ENCODE results near the gene SMIM13. TPM values are rescaled to one million over a fixed set of nuclear protein-coding genes. Genes with fewer than 3 reads are reported as not detected.
"Not testable (repeated sequence)": the region's sequence is repeated elsewhere in the genome, so short reads cannot be mapped to it uniquely, and the experiment has no call there.

The SMIM13 gene
- total RNA-seq, 3 donors from 2014 or later (not counting 1 experiment from before 2014, with no cell fraction given) = 5.3 to 10.3 (median 9.8) TPM

DNA sequence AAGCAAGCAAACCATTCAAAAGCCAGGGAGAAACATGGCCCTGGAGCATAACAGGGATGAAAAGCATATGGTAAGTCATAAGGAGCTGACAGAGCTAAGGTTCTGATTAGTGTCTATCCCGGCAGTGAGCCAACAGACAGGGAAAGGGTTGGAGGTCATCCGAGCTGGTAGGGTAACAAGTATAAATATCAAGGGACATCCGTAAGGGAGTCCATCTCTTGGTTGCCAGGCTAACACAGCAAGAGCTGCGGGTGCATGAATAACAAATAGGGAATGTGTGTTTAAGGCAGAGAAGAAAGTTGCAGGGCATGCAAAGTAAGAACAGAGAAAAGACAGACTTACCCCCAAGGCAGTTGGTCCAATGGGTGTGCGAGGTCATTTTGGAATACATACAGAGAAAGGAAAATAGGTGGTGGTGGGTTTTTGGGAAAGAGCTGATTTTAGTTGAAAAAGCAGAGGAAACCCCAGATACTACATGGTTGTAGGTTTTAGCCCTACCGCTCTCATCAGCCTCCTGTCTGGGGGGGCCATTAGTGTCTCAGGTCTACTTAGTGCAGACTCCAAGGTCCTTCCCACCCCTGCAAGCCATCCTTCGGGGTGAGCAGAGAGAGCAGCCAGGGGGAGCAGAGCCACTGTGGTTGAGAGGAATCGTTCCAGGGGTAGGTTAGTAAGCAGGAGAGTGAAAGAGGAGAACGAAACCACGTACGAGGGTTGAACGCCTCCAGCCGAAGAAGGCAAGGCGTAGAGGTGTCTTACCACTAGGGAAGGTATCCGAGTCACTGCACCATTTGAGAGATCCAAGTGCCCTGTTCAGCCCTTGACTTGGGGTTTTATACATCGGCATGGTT, 17.5 kb downstream of the SMIM13 start, which contains the start of gene ERVFRD-1:
TSS of gene ERVFRD-1 (minus strand) at position 805 of the 848 bp plus-strand sequence. CDS start 6,415 bp downstream, outside the sequence.
- intact Hi-C loops (cut with micrococcal nuclease) = no loop called here
- Histone ChIP-seq H3K27ac (ENCODE audit: low read length) (no peak within 1 kb of the TSS), H3K9me3 (ENCODE audit: control insufficient read depth, insufficient read depth, low read length) (no peaks in the 10 kb centered on the region), H3K4me1 (ENCODE audit: control insufficient read depth, insufficient read depth, low read length) (peaks cover 10% of the 10 kb centered on the region), H3K36me3 (ENCODE audit: control insufficient read depth, insufficient read depth, low read length) (no peaks in the 10 kb centered on the region), H3K27me3 (ENCODE audit: control insufficient read depth, insufficient read depth, low read length) (no peaks in the 10 kb centered on the region), H3K4me3 (ENCODE audit: low read length) (no peak within 1 kb of the TSS)
- 86% methylated on average over 16 of the region's 16 CpGs for WGBS (ENCODE audit: insufficient coverage)
- Mint-ChIP-seq H3K4me1 (peaks cover 31 to 44% of the 10 kb centered on the region in 2 donors), H3K9me3 (no peaks in the 10 kb centered on the region), H3K27ac (peak within 1 kb of the TSS in 1 of 2 donors; percentile 56), H3K36me3 (no peaks in the 10 kb centered on the region), H3K4me3 (no peak within 1 kb of the TSS), H3K27me3 (ENCODE audit: low read depth in 2 of 2) (no peaks in the 10 kb centered on the region)
- TF ChIP-seq, protein P1, sequence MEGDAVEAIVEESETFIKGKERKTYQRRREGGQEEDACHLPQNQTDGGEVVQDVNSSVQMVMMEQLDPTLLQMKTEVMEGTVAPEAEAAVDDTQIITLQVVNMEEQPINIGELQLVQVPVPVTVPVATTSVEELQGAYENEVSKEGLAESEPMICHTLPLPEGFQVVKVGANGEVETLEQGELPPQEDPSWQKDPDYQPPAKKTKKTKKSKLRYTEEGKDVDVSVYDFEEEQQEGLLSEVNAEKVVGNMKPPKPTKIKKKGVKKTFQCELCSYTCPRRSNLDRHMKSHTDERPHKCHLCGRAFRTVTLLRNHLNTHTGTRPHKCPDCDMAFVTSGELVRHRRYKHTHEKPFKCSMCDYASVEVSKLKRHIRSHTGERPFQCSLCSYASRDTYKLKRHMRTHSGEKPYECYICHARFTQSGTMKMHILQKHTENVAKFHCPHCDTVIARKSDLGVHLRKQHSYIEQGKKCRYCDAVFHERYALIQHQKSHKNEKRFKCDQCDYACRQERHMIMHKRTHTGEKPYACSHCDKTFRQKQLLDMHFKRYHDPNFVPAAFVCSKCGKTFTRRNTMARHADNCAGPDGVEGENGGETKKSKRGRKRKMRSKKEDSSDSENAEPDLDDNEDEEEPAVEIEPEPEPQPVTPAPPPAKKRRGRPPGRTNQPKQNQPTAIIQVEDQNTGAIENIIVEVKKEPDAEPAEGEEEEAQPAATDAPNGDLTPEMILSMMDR (IDR thresholded peaks at IDR 0.05) = no peak
- DNase-seq (no peak), ATAC-seq (peak in 1 of 3 donors; percentile 17)

- TF ChIP-seq, protein P1 (IDR thresholded peaks at IDR 0.05) = no peak
- Mint-ChIP-seq H3K4me3 (no peak overlapping the region), H3K27ac (peak overlapping the region in 1 of 2 donors; percentile 56), H3K36me3 (no peaks in the 10 kb centered on the region), H3K4me1 (peaks cover 30 to 36% of the 10 kb centered on the region in 2 donors), H3K27me3 (ENCODE audit: low read depth in 2 of 2) (no peaks in the 10 kb centered on the region), H3K9me3 (no peaks in the 10 kb centered on the region)
- 50% methylated on average over 9 of the region's 9 CpGs for WGBS (ENCODE audit: insufficient coverage)
- H3K4me3 ChIP-seq (ENCODE audit: low read length) = no peak overlapping the region
- intact Hi-C loops (cut with micrococcal nuclease) = no loop called here
- H3K9me3 ChIP-seq (ENCODE audit: control insufficient read depth, insufficient read depth, low read length) = no peaks in the 10 kb centered on the region
- H3K4me1 ChIP-seq (ENCODE audit: control insufficient read depth, insufficient read depth, low read length) = peaks cover 10% of the 10 kb centered on the region
- no peak for ATAC-seq
- H3K27ac ChIP-seq (ENCODE audit: low read length) = no peak overlapping the region
- peak in 1 of 2 donors; percentile 20 for DNase-seq
- no peaks in the 10 kb centered on the region for H3K27me3 ChIP-seq (ENCODE audit: control insufficient read depth, insufficient read depth, low read length)
- no peaks in the 10 kb centered on the region for H3K36me3 ChIP-seq (ENCODE audit: control insufficient read depth, insufficient read depth, low read length)
Observed at GRCh38 chr6:11111769-11112437, 18.3 kb downstream of the SMIM13 start.

DNA sequence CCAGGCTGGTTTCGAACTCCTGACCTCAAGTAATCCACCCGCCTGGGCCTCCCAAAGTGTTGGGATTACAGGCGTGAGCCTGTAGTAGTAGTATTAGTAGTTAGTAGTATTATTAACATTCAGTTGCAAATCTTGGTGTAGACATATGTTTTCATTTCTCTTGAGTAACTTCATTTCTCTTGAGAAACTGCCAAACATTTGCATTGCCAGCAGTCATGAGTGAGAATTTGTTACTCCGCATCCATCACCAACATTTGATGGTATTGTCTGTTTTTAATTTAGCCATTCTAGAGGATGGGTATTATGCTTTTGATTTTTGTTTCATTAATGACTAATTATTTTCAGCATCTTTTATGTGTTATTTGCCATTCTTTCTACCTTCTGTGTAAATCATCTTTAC, 19.4 kb downstream of the SMIM13 start:
- DNase-seq (no peak), ATAC-seq (no peak)
- 97% methylated on average over 3 of the region's 4 CpGs for WGBS (ENCODE audit: insufficient coverage)
- no peak overlapping the region for H3K27ac Mint-ChIP-seq
- peaks cover 24 to 30% of the 10 kb centered on the region in 2 donors for H3K4me1 Mint-ChIP-seq
- H3K4me1 ChIP-seq (ENCODE audit: control insufficient read depth, insufficient read depth, low read length) = peaks cover 10% of the 10 kb centered on the region
- no peaks in the 10 kb centered on the region for H3K9me3 ChIP-seq (ENCODE audit: control insufficient read depth, insufficient read depth, low read length)
- H3K9me3 Mint-ChIP-seq = no peaks in the 10 kb centered on the region
- TF ChIP-seq, protein P1 (IDR thresholded peaks at IDR 0.05) = no peak
- H3K4me3 Mint-ChIP-seq = no peak overlapping the region
- no peaks in the 10 kb centered on the region for H3K36me3 Mint-ChIP-seq
- no peak overlapping the region for H3K27ac ChIP-seq (ENCODE audit: low read length)
- H3K27me3 ChIP-seq (ENCODE audit: control insufficient read depth, insufficient read depth, low read length) = no peaks in the 10 kb centered on the region
- H3K4me3 ChIP-seq (ENCODE audit: low read length) = no peak overlapping the region
- H3K36me3 ChIP-seq (ENCODE audit: control insufficient read depth, insufficient read depth, low read length) = no peaks in the 10 kb centered on the region
- H3K27me3 Mint-ChIP-seq (ENCODE audit: low read depth in 2 of 2) = no peaks in the 10 kb centered on the region
- intact Hi-C loops (cut with micrococcal nuclease) = no loop called here

DNA sequence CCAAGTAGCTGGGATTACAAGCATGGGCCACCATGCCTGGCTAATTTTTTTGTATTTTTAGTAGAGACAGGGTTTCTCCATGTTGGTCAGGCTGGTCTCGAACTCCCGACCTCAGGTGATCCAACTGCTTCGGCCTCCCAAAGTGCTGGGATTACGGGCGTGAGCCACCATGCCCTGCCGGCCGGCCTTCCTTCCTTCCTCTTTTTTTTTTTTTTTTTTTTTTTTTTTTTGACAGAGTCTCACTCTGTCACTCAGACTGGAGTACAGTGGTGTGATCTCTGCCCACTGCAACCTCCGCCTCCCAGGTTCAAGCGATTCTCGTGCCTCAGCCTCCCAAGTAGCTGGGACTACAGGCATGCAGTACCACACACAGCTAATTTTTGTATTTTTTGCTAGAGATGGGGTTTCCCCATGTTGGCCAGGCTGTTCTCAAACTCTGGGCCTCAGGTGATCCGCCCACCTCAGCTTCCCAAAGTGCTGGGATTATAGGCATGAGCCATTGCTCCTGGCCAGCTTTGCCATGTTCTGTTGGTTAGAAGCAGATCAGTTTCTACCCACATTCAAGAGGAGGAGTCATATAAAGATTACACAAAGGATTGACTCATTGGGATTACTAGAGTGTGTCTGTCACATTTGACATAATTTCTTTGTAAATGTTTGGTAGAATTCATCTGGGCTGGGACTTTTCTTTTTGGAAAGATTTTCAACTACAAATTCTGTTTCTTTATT, 22.3 kb downstream of the SMIM13 start:
- H3K27ac ChIP-seq (ENCODE audit: low read length); DNase-seq; intact Hi-C loops (cut with micrococcal nuclease); H3K36me3 Mint-ChIP-seq; ATAC-seq; H3K9me3 ChIP-seq (ENCODE audit: control insufficient read depth, insufficient read depth, low read length); H3K4me3 Mint-ChIP-seq; H3K27me3 Mint-ChIP-seq (ENCODE audit: low read depth in 2 of 2); H3K36me3 ChIP-seq (ENCODE audit: control insufficient read depth, insufficient read depth, low read length); H3K4me3 ChIP-seq (ENCODE audit: low read length); H3K27me3 ChIP-seq (ENCODE audit: control insufficient read depth, insufficient read depth, low read length); H3K9me3 Mint-ChIP-seq: not testable (repeated sequence)
- H3K4me1 ChIP-seq (ENCODE audit: control insufficient read depth, insufficient read depth, low read length) = peaks cover 10% of the 10 kb centered on the region
- H3K4me1 Mint-ChIP-seq = peaks cover 22 to 31% of the 10 kb centered on the region in 2 donors
- WGBS (ENCODE audit: insufficient coverage) = 82% methylated on average over 11 of the region's 11 CpGs
- H3K27ac Mint-ChIP-seq = peak overlapping the region in 1 of 2 donors; percentile 34
